ENCODE data around the gene NCKIPSD. TPM values are rescaled to one million over a fixed set of nuclear protein-coding genes. Genes with fewer than 3 reads are reported as not detected.

Gene NCKIPSD
- polyA plus RNA-seq, 2 donors = 7.6 to 8.2 TPM

DNA sequence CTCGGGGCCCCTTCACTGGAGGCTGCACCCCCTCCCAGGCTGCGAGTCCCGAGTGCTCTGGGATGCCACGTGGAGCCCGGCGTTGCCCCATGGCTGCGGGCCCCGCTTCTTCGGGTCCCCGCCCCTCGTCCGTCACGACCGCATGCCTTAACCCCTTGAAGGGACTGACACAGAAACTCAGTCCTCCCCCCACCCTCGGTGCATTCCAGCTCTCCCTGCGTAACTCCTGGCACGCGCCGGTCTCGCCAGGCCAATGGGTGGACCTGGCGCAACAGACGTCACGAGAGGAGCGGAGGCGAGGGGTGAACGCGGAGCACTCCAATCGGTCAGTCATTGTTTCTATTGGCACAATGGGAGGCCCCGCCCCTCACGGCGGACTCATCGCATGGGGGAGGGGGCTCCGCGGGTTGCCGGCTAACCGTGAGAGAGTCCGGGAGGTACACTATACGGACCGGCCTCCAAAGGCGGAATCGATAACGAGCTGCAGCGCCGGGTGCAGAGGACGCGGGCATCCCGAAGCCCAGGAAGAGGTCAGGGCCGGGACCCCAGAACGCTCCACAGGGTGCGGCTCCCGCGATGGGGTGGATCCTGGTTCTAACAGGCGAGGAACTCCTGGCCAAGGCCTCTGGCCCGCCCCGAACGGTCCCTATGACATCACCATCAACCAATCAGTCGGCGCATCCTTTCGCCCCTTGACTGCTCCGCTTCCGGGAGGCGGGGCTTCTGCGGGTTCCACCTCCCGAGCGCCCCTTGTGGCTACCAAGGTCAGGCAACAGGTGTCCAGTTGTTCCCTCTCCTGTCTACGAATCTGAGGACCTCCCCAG, 22.0 kb downstream of the NCKIPSD start:
- Histone ChIP-seq H3K36me3 (ENCODE audit: control insufficient read depth in 2 of 2, insufficient read depth in 2 of 2, low read length in 1 of 2) (no peaks in the 10 kb centered on the region), H3K9me3 (ENCODE audit: control insufficient read depth in 2 of 2, insufficient read depth in 1 of 2, low read depth in 1 of 2, low read length in 1 of 2) (no peaks in the 10 kb centered on the region), H3K27me3 (ENCODE audit: control insufficient read depth in 1 of 2, insufficient read depth in 2 of 2, low read length in 2 of 2) (peaks cover 0 to 2% of the 10 kb centered on the region in 2 donors), H3K27ac (ENCODE audit: low read depth in 2 of 2, low read length in 1 of 2) (peak overlapping the region; percentile 38 to 70), H3K4me3 (ENCODE audit: low read depth in 1 of 2, low read length in 2 of 2) (peak overlapping the region; percentile 37 to 51), H3K4me1 (ENCODE audit: control insufficient read depth in 2 of 2, insufficient read depth in 2 of 2, low read length in 1 of 2) (peaks cover 17 to 18% of the 10 kb centered on the region in 2 donors)
- 1% methylated on average over 65 to 66 of the region's 66 CpGs for WGBS, 2 donors

DNA sequence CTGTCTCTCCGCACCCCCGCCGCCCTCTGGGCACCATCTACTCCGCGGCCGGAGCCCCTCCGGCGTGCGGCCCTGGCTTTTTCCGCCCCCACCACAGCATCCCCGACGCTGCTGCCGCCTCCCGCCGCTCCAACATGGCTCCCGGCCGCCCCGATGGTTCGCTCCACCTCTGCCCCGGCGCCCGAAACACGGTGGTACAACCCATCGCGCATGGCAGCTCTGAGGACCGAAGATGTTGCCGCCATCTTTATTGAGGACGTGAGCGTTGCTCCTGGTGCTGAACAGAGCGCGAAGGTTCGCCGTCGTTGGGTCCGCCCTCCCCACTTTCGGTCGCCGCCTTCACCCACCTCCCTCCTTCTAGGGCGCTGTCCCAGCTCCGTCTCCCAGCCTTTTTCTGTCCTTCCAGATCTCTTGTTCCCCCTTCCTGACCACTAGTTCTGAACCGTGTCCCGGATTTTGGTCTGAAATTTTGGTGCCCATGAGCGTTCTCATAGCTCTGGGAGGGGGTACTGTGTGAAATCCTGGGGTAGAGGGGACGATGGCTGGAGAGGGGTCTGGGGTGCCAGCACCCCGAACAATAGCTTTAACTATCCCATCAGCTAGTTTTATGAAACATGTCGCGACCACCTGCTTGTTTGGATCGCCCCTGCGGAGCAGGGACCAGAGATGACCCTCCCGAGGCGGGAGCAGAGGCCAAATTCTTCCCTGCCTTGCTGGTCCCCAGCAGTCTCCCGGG, 22.8 kb downstream of the NCKIPSD start, which contains the start of gene CELSR3:
CELSR3 (minus strand) TSS at position 134 of the 736 bp plus-strand sequence. CDS start 252 bp downstream, outside the sequence.
- Histone ChIP-seq H3K4me3 (ENCODE audit: low read depth in 1 of 2, low read length in 2 of 2) (peak within 1 kb of the TSS; percentile 37 to 51), H3K9me3 (ENCODE audit: control insufficient read depth in 2 of 2, insufficient read depth in 1 of 2, low read depth in 1 of 2, low read length in 1 of 2) (no peaks in the 10 kb centered on the region), H3K27ac (ENCODE audit: low read depth in 2 of 2, low read length in 1 of 2) (peak within 1 kb of the TSS; percentile 38 to 70), H3K27me3 (ENCODE audit: control insufficient read depth in 1 of 2, insufficient read depth in 2 of 2, low read length in 2 of 2) (peaks cover 0 to 2% of the 10 kb centered on the region in 2 donors), H3K4me1 (ENCODE audit: control insufficient read depth in 2 of 2, insufficient read depth in 2 of 2, low read length in 1 of 2) (peaks cover 17 to 18% of the 10 kb centered on the region in 2 donors), H3K36me3 (ENCODE audit: control insufficient read depth in 2 of 2, insufficient read depth in 2 of 2, low read length in 1 of 2) (no peaks in the 10 kb centered on the region)
- 2 to 3% methylated on average over 36 to 52 of the region's 52 CpGs for WGBS, 2 donors

DNA sequence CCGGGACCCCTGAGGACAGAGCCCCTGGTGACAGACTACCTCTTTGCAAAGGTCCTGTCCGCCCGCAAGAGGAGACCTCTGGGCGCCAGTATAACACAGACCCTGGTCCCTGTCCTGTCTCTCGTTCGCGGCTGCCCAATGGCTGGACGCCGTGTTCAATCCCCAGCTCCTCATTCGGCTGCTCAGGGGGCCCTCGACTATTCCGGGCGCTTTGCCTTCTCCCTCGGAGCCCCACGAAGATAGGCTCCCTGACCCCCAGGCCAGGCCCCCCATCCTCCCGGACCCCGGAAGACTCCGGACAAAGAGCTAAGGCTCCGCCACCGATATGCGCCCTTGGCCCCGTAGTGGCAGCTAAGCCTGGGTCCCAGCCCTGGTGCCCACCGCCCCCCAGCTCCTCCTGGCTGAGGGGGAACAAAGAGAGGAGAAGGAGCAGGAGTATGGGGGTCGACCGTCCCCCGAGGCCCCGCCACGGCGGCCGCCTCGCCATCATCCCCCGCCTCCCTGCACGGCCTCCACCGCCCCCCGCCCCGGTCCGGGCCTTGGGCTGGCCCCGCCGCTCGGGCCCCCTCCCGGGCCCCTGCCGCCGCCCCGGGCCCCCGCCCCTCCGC, 23.5 kb downstream of the NCKIPSD start:
- Histone ChIP-seq H3K4me3 (ENCODE audit: low read depth in 1 of 2, low read length in 2 of 2) (peak overlapping the region in 1 of 2 donors; percentile 37), H3K4me1 (ENCODE audit: control insufficient read depth in 2 of 2, insufficient read depth in 2 of 2, low read length in 1 of 2) (peaks cover 17 to 18% of the 10 kb centered on the region in 2 donors), H3K36me3 (ENCODE audit: control insufficient read depth in 2 of 2, insufficient read depth in 2 of 2, low read length in 1 of 2) (no peaks in the 10 kb centered on the region), H3K27me3 (ENCODE audit: control insufficient read depth in 1 of 2, insufficient read depth in 2 of 2, low read length in 2 of 2) (peaks cover 0 to 2% of the 10 kb centered on the region in 2 donors), H3K9me3 (ENCODE audit: control insufficient read depth in 2 of 2, insufficient read depth in 1 of 2, low read depth in 1 of 2, low read length in 1 of 2) (no peaks in the 10 kb centered on the region), H3K27ac (ENCODE audit: low read depth in 2 of 2, low read length in 1 of 2) (no peak overlapping the region)
- WGBS, 2 donors = 5 to 6% methylated on average over 18 to 46 of the region's 46 CpGs

DNA sequence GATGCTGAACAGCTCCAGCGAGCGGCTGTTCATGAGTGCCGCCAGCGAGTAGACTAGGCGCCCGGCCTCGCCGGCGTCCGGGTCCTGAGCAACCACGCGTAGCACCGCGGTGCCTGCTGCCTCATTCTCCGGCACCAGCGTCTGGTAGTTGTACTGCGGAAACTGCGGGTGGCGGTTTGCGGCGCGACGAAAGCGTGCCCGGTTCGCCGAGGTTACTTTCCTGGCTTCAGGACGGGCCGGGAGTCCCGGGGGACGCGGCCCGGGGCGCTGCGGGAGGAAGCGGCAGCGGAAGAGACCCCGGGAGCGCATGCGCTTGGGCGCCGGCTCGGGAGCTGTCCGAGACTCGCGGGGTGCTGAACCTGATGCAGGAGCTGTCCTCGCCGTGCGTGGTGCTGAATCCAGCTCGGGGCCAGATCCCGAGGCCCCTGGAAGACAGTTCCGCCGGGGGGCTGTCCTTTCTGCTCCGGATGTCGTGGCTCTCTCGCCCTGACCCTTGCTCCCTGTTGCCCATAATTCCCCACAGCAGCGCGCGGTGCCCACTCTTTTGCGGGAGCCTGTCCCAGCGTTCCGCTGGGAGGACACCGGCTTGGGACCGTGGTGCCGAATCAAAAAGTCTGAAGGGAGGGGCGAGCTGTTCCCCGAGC, 24.1 kb downstream of the NCKIPSD start:
- Histone ChIP-seq H3K27me3 (ENCODE audit: control insufficient read depth in 1 of 2, insufficient read depth in 2 of 2, low read length in 2 of 2) (peaks cover 0 to 2% of the 10 kb centered on the region in 2 donors), H3K36me3 (ENCODE audit: control insufficient read depth in 2 of 2, insufficient read depth in 2 of 2, low read length in 1 of 2) (no peaks in the 10 kb centered on the region), H3K27ac (ENCODE audit: low read depth in 2 of 2, low read length in 1 of 2) (no peak overlapping the region), H3K4me1 (ENCODE audit: control insufficient read depth in 2 of 2, insufficient read depth in 2 of 2, low read length in 1 of 2) (peaks cover 22 to 24% of the 10 kb centered on the region in 2 donors), H3K9me3 (ENCODE audit: control insufficient read depth in 2 of 2, insufficient read depth in 1 of 2, low read depth in 1 of 2, low read length in 1 of 2) (no peaks in the 10 kb centered on the region), H3K4me3 (ENCODE audit: low read depth in 1 of 2, low read length in 2 of 2) (peak overlapping the region; percentile 23 to 28)
- WGBS, 2 donors = 3% methylated on average over 58 to 67 of the region's 67 CpGs

DNA sequence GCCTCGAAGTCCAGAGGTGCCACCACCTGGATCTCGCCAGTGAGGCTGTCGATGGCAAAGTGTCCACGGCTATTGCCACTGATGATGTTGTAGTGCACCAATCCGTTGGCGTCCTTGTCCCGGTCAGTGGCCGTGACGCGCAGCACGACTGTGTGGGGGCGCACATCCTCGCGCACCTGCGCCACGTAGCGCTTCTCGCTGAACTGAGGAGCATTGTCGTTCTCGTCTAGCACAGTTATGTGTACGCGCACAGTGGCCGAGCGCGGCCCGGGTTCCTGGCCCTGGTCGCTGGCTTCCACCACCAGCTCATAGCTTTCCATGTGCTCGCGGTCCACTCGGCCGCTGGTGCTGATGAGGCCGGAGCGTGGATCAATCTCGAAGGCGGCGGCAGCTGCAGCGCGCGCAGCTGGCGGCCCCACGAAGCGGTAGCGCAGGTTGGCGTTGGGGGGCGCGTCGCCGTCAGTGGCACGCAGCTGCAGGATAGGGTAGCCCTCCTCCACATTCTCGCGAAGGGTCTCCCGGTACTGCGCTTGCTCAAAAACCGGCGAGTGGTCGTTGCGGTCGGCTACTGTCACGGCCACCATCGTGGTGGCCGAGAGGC, 24.8 kb downstream of the NCKIPSD start:
- WGBS, 2 donors = 56 to 61% methylated on average over 60 to 61 of the region's 61 CpGs
- H3K4me3 ChIP-seq (ENCODE audit: low read depth in 1 of 2, low read length in 2 of 2) = no peak overlapping the region
- no peaks in the 10 kb centered on the region for H3K9me3 ChIP-seq (ENCODE audit: control insufficient read depth in 2 of 2, insufficient read depth in 1 of 2, low read depth in 1 of 2, low read length in 1 of 2)
- peaks cover 24 to 25% of the 10 kb centered on the region in 2 donors for H3K4me1 ChIP-seq (ENCODE audit: control insufficient read depth in 2 of 2, insufficient read depth in 2 of 2, low read length in 1 of 2)
- H3K36me3 ChIP-seq (ENCODE audit: control insufficient read depth in 2 of 2, insufficient read depth in 2 of 2, low read length in 1 of 2) = no peaks in the 10 kb centered on the region
- peaks cover 0 to 2% of the 10 kb centered on the region in 2 donors for H3K27me3 ChIP-seq (ENCODE audit: control insufficient read depth in 1 of 2, insufficient read depth in 2 of 2, low read length in 2 of 2)
- H3K27ac ChIP-seq (ENCODE audit: low read depth in 2 of 2, low read length in 1 of 2) = no peak overlapping the region

DNA sequence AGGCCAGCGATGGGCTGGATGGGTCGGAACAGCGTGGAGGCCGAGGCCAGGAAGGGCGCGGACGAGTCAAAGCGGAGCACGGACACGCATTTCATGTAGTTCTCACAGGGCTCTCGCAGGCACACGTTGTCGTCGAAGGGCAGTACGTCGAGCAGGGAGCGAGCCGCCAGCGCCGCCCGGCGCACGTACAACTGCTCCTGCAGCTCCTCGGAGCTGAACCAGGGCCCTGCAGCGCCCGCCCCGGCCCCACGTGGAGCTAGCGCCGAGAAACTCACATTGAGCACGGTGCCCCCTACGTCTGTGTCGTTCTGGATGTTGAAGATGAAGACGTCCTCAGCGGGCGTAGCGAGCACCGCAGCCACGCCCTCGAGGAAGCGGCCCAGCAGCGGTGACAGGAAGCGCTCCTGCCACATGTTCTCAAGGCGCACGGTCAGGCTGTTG, 28.9 kb downstream of the NCKIPSD start:
- Histone ChIP-seq H3K36me3 (ENCODE audit: control insufficient read depth in 2 of 2, insufficient read depth in 2 of 2, low read length in 1 of 2) (no peaks in the 10 kb centered on the region), H3K4me3 (ENCODE audit: low read depth in 1 of 2, low read length in 2 of 2) (peak overlapping the region; percentile 52 to 55), H3K9me3 (ENCODE audit: control insufficient read depth in 2 of 2, insufficient read depth in 1 of 2, low read depth in 1 of 2, low read length in 1 of 2) (no peaks in the 10 kb centered on the region), H3K4me1 (ENCODE audit: control insufficient read depth in 2 of 2, insufficient read depth in 2 of 2, low read length in 1 of 2) (peaks cover 6 to 17% of the 10 kb centered on the region in 2 donors), H3K27me3 (ENCODE audit: control insufficient read depth in 1 of 2, insufficient read depth in 2 of 2, low read length in 2 of 2) (no peaks in the 10 kb centered on the region), H3K27ac (ENCODE audit: low read depth in 2 of 2, low read length in 1 of 2) (peak overlapping the region; percentile 28 to 35)
- 49 to 56% methylated on average over 45 of the region's 45 CpGs for WGBS, 2 donors

DNA sequence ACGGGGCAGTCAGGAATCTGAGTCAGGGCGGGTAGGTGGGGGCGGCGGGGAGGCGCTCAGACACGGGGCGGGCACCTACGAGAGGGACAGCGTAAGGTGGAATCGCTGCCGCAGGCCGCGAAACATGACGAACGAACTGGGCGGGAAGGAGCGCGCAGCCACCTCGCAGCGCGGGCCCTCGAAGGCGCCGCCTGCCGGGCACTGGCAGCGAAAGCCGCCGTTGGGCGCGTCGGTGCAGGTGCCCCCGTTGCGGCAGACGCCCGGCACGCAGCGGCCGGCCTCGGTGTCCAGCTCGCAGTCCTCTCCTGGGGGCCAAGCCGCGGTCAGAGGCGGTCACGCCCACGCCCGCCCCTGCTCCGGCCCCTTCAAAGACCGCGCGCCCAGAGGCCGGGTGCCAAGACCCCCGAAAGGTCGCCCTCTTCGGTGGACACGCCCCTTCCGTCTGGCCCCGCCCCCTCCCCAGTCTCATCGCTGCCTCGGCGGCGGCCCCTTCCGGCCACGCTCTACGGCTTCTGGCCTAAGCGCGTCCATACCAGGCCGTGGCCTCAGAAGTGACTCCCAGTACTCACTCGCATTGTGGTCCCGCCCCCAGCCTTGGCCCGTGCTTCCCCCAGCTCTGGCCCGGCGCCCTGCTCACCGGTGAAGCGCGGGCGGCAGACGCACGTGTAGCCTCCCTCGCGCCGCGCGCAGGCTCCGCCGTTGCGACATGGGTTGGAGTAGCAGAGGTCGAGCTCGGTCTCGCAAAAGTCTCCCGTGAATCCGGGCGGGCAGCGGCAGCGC, 29.5 kb downstream of the NCKIPSD start:
- H3K27ac ChIP-seq (ENCODE audit: low read depth in 2 of 2, low read length in 1 of 2) = peak overlapping the region; percentile 35 to 62
- H3K9me3 ChIP-seq (ENCODE audit: control insufficient read depth in 2 of 2, insufficient read depth in 1 of 2, low read depth in 1 of 2, low read length in 1 of 2) = no peaks in the 10 kb centered on the region
- no peaks in the 10 kb centered on the region for H3K36me3 ChIP-seq (ENCODE audit: control insufficient read depth in 2 of 2, insufficient read depth in 2 of 2, low read length in 1 of 2)
- no peaks in the 10 kb centered on the region for H3K27me3 ChIP-seq (ENCODE audit: control insufficient read depth in 1 of 2, insufficient read depth in 2 of 2, low read length in 2 of 2)
- WGBS, 2 donors = 2 to 4% methylated on average over 61 to 94 of the region's 94 CpGs
- peak overlapping the region; percentile 52 to 55 for H3K4me3 ChIP-seq (ENCODE audit: low read depth in 1 of 2, low read length in 2 of 2)
- peaks cover 6 to 14% of the 10 kb centered on the region in 2 donors for H3K4me1 ChIP-seq (ENCODE audit: control insufficient read depth in 2 of 2, insufficient read depth in 2 of 2, low read length in 1 of 2)

DNA sequence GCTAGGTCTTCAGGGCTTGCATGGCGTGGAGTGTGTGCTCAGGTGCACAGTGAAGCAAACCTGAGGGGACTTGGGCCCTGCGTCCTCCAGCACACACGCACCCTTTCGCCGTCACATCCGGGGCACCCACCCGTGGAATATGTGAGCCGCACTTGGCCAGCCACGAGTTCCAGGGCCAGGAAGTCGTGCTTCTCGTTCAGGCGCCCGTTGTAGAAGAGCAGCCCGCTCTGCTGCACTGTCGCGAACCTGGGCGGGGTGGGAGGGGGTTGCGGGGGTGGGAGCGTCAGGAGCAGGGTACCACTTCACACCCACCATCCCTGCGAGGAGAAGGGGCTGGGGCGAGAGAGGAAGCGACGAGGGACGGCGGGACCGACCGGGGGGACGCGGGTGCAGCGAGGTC, 30.1 kb downstream of the NCKIPSD start:
- no peak overlapping the region for H3K27ac ChIP-seq (ENCODE audit: low read depth in 2 of 2, low read length in 1 of 2)
- no peaks in the 10 kb centered on the region for H3K36me3 ChIP-seq (ENCODE audit: control insufficient read depth in 2 of 2, insufficient read depth in 2 of 2, low read length in 1 of 2)
- WGBS, 2 donors = 11 to 12% methylated on average over 28 to 30 of the region's 30 CpGs
- H3K9me3 ChIP-seq (ENCODE audit: control insufficient read depth in 2 of 2, insufficient read depth in 1 of 2, low read depth in 1 of 2, low read length in 1 of 2) = no peaks in the 10 kb centered on the region
- peak overlapping the region; percentile 26 to 52 for H3K4me3 ChIP-seq (ENCODE audit: low read depth in 1 of 2, low read length in 2 of 2)
- H3K27me3 ChIP-seq (ENCODE audit: control insufficient read depth in 1 of 2, insufficient read depth in 2 of 2, low read length in 2 of 2) = no peaks in the 10 kb centered on the region
- H3K4me1 ChIP-seq (ENCODE audit: control insufficient read depth in 2 of 2, insufficient read depth in 2 of 2, low read length in 1 of 2) = peaks cover 6 to 11% of the 10 kb centered on the region in 2 donors
